ENCODE results near the gene COL6A2. TPM values are rescaled to one million over a fixed set of nuclear protein-coding genes. Genes with fewer than 3 reads are reported as not detected.

Gene COL6A2
- total and polyA plus RNA-seq, 2 experiments from 2014 or later = 28.4 to 89.2 TPM

- H3K36me3 Mint-ChIP-seq (ENCODE audit: low read depth) = peaks cover 47% of the 10 kb centered on the region
- no peaks in the 10 kb centered on the region for H3K4me1 Mint-ChIP-seq
- Histone ChIP-seq H3K4me3 (no peak overlapping the region), H3K79me2 (replicated peaks; ENCODE audit: insufficient read depth) (no peaks in the 10 kb centered on the region; the same call in 1 of the 2 replicates), H3K4me2 (no peak overlapping the region), H2AFZ (no peak overlapping the region), H3K4me1 (ENCODE audit: insufficient read depth) (no peaks in the 10 kb centered on the region), H4K20me1 (replicated peaks; ENCODE audit: insufficient read depth) (no peaks in the 10 kb centered on the region), H3K27me3 (ENCODE audit: insufficient read depth) (no peaks in the 10 kb centered on the region), H3K36me3 (ENCODE audit: insufficient read depth) (no peaks in the 10 kb centered on the region), H3K9me2 (ENCODE audit: insufficient read depth) (no peaks in the 10 kb centered on the region), H3F3A (replicated peaks; ENCODE audit: low read depth) (0 out of 2 replicates have a peak, but pooled peaks cover 4% of the 10 kb centered on the region), H3K27ac (ENCODE audit: low read depth) (no peak overlapping the region)
- H3K27me3 Mint-ChIP-seq (ENCODE audit: insufficient read depth, low read depth, poor library complexity) = peaks cover 27% of the 10 kb centered on the region
- H3K9me3 Mint-ChIP-seq = peaks cover 20% of the 10 kb centered on the region
- ATAC-seq (no peak), DNase-seq (ENCODE audit: low spot score) (no peak)
- H3K4me3 Mint-ChIP-seq = no peak overlapping the region
- TF ChIP-seq ETS1 (IDR thresholded peaks at IDR 0.05) = no peak
- TF ChIP-seq EZH2 (IDR thresholded peaks at IDR 0.05; ENCODE audit: low read depth, unreplicated experiment) = no peak
- no peak for TF ChIP-seq ZNF462 (CRISPR knock-in tag; IDR thresholded peaks at IDR 0.05)
- no peak for TF ChIP-seq STAT1 (IDR thresholded peaks at IDR 0.05; ENCODE audit: unreplicated experiment)
- TF ChIP-seq POLR2AphosphoS5 (IDR thresholded peaks at IDR 0.05; ENCODE audit: low read depth) = no peak
- no peak for TF ChIP-seq REST (IDR thresholded peaks at IDR 0.05; ENCODE audit: unreplicated experiment)
- no peak overlapping the region for H3K27ac Mint-ChIP-seq
These were observed 61.5 kb downstream of the COL6A2 start for GRCh38 chr21:46159390-46159789.

Data from GM23338 (cell line).